Activated naive CD8-positive, alpha-beta T cell treated with anti-CD3 and anti-CD28 coated beads, Interleukin-2, amount 50 U/mL, for 24 hours (primary cell): ENCODE results near the gene CCNK.

Experiments used
- ATAC-seq: fragments of 150-1000 bp; cut with Tn5 transposase; one replicate; pipeline ENCODE4 v1.10.0; 2021
- DNase-seq: peaks from one replicate; pipeline ENCODE4 v3.0.0; 2021
- H3K27ac Mint-ChIP-seq: one replicate; pipeline ENCODE4 v1.8.0; 2021; ENCODE audit warnings: mild to moderate bottlenecking, mixed read lengths
- H3K27me3 Mint-ChIP-seq: one replicate; pipeline ENCODE4 v1.8.0; 2021; ENCODE audit warnings: mixed read lengths
- H3K36me3 Mint-ChIP-seq: one replicate; pipeline ENCODE4 v1.8.0; 2021; ENCODE audit warnings: low read depth, mixed read lengths
- H3K4me1 Mint-ChIP-seq: one replicate; pipeline ENCODE4 v1.8.0; 2021; ENCODE audit warnings: mixed read lengths
- H3K4me3 Mint-ChIP-seq: one replicate; pipeline ENCODE4 v1.8.0; 2021; ENCODE audit warnings: mild to moderate bottlenecking, moderate library complexity, mixed read lengths
- H3K9me3 Mint-ChIP-seq: one replicate; pipeline ENCODE4 v1.8.0; 2021; ENCODE audit warnings: mixed read lengths

The CCNK gene

GRCh38 chr14:99540196-99541032, 59.2 kb downstream of the CCNK start:
- Mint-ChIP-seq H3K36me3 (no peaks in the 10 kb centered on the region), H3K27ac (no peak overlapping the region), H3K9me3 (no peaks in the 10 kb centered on the region), H3K4me1 (peaks cover 5% of the 10 kb centered on the region), H3K27me3 (no peaks in the 10 kb centered on the region), H3K4me3 (no peak overlapping the region)
- ATAC-seq (no peak), DNase-seq (no peak)

GRCh38 chr14:99541211-99541610, 60.0 kb downstream of the CCNK start:
- Mint-ChIP-seq H3K4me3 (no peak overlapping the region), H3K9me3 (no peaks in the 10 kb centered on the region), H3K4me1 (peaks cover 5% of the 10 kb centered on the region), H3K27ac (no peak overlapping the region), H3K36me3 (no peaks in the 10 kb centered on the region), H3K27me3 (no peaks in the 10 kb centered on the region)
- no peak for ATAC-seq
- no peak for DNase-seq

- H3K9me3 Mint-ChIP-seq: no peaks in the 10 kb centered on the region
- H3K4me3 Mint-ChIP-seq: no peak overlapping the region
- H3K27ac Mint-ChIP-seq: no peak overlapping the region
- no peaks in the 10 kb centered on the region for H3K27me3 Mint-ChIP-seq
- ATAC-seq: peak; percentile 53
- H3K4me1 Mint-ChIP-seq: peaks cover 5% of the 10 kb centered on the region
- no peak for DNase-seq
- no peaks in the 10 kb centered on the region for H3K36me3 Mint-ChIP-seq
Measured at GRCh38 chr14:99541677-99542470, 60.7 kb downstream of the CCNK start.

DNA sequence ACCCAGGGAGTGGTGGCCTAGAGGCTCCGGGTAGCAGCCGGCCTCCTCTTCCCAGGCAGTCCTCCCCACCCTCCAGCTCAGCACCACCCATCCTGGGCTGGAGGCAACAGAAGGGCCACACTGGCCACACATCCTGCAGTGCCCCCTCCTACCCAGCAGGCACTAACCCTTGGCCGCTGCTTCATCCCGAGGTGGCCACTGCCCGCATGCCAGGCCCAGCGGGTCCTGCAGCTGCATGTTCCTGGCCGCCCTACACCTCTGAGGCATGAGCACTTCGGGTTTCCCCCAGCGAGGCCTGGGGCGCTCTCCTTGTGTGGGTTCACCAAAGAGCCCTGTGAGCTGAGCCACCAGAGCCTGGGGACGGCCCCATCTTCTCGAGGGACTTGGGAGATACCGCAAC, 61.4 kb downstream of the CCNK start:
- Mint-ChIP-seq H3K27me3 (no peaks in the 10 kb centered on the region), H3K27ac (no peak overlapping the region), H3K36me3 (no peaks in the 10 kb centered on the region), H3K4me3 (no peak overlapping the region), H3K9me3 (no peaks in the 10 kb centered on the region), H3K4me1 (peaks cover 5% of the 10 kb centered on the region)
- no peak for ATAC-seq
- DNase-seq: no peak

GRCh38 chr14:99543370-99543769, 62.2 kb downstream of the CCNK start:
- Mint-ChIP-seq H3K4me3 (no peak overlapping the region), H3K4me1 (peaks cover 5% of the 10 kb centered on the region), H3K9me3 (no peaks in the 10 kb centered on the region), H3K36me3 (no peaks in the 10 kb centered on the region), H3K27me3 (no peaks in the 10 kb centered on the region), H3K27ac (no peak overlapping the region)
- ATAC-seq: no peak
- no peak for DNase-seq

DNA sequence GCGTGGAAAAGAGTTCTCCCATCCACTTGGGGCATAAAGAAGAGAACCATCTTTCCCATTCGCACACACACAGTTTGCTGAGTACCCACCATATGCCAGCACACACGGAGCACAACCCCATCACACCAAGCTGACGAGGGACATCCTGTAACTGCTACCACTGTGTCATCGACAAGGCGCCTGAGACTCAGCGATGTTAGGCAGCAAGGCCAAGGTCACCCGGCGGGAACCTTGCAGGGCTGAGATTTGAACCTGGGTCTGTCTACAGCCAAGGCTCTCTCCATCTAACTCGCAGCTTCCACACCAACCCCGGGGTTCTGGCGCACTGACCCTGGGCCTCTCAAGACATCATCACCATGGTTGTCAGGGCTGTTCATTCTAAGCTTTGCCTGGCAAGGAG, 62.8 kb downstream of the CCNK start:
- Mint-ChIP-seq H3K4me1 (peaks cover 5% of the 10 kb centered on the region), H3K36me3 (no peaks in the 10 kb centered on the region), H3K4me3 (no peak overlapping the region), H3K27ac (no peak overlapping the region), H3K9me3 (no peaks in the 10 kb centered on the region), H3K27me3 (no peaks in the 10 kb centered on the region)
- DNase-seq (no peak), ATAC-seq (no peak)

DNA sequence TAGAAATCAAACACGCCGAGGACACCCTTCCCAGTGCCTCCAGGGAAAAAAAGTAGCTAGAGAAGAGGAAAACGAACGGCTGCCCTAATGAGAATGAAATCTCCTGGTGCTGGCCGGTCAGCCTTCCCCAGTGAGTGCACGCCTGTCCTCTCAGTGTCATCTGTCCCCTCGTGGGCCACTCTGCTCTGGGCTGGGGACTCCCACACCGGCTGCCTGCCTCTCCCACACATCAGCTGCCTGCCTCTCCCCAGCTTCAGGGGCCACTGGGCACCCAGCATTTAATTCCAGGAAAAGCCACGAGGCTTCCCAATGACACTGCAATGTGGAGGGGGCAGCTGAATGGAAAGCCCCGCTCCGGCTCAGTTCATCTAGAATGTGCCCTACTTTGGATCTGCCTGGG, 63.8 kb downstream of the CCNK start:
- no peak overlapping the region for H3K27ac Mint-ChIP-seq
- no peaks in the 10 kb centered on the region for H3K27me3 Mint-ChIP-seq
- no peak overlapping the region for H3K4me3 Mint-ChIP-seq
- DNase-seq: no peak
- peaks cover 5% of the 10 kb centered on the region for H3K4me1 Mint-ChIP-seq
- H3K9me3 Mint-ChIP-seq: no peaks in the 10 kb centered on the region
- no peak for ATAC-seq
- no peaks in the 10 kb centered on the region for H3K36me3 Mint-ChIP-seq

DNA sequence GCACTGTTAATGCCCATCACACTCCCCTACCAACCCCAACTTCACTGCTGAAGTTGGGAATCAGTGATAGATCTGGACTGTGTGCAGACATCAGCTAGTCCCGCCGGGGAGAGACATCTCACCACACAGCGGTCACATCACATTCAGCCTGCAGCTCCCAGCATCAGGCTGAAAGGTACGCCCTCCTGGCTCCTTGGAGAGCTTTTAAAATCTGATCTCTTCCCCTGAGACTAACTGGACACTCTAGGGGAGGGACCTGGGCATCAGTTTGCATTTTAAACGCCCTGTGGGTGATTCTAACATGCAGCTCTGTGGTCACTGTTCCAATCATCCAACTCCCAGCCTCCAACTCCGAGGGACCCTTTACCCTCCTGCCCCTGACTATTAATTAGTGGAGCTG, 64.4 kb downstream of the CCNK start:
- Mint-ChIP-seq H3K36me3 (no peaks in the 10 kb centered on the region), H3K27me3 (no peaks in the 10 kb centered on the region), H3K4me1 (peaks cover 5% of the 10 kb centered on the region), H3K9me3 (no peaks in the 10 kb centered on the region), H3K27ac (no peak overlapping the region), H3K4me3 (no peak overlapping the region)
- ATAC-seq: no peak
- DNase-seq: no peak

GRCh38 chr14:99546234-99546879, 65.1 kb downstream of the CCNK start:
- Mint-ChIP-seq H3K4me1 (peaks cover 2% of the 10 kb centered on the region), H3K36me3 (no peaks in the 10 kb centered on the region), H3K9me3 (no peaks in the 10 kb centered on the region), H3K27ac (no peak overlapping the region), H3K27me3 (no peaks in the 10 kb centered on the region), H3K4me3 (no peak overlapping the region)
- ATAC-seq (no peak), DNase-seq (no peak)

GRCh38 chr14:99548255-99548654, 67.0 kb downstream of the CCNK start:
- H3K9me3 Mint-ChIP-seq: no peaks in the 10 kb centered on the region
- no peaks in the 10 kb centered on the region for H3K27me3 Mint-ChIP-seq
- ATAC-seq (no peak), DNase-seq (no peak)
- no peaks in the 10 kb centered on the region for H3K36me3 Mint-ChIP-seq
- no peaks in the 10 kb centered on the region for H3K4me1 Mint-ChIP-seq
- H3K27ac Mint-ChIP-seq: no peak overlapping the region
- no peak overlapping the region for H3K4me3 Mint-ChIP-seq

DNA sequence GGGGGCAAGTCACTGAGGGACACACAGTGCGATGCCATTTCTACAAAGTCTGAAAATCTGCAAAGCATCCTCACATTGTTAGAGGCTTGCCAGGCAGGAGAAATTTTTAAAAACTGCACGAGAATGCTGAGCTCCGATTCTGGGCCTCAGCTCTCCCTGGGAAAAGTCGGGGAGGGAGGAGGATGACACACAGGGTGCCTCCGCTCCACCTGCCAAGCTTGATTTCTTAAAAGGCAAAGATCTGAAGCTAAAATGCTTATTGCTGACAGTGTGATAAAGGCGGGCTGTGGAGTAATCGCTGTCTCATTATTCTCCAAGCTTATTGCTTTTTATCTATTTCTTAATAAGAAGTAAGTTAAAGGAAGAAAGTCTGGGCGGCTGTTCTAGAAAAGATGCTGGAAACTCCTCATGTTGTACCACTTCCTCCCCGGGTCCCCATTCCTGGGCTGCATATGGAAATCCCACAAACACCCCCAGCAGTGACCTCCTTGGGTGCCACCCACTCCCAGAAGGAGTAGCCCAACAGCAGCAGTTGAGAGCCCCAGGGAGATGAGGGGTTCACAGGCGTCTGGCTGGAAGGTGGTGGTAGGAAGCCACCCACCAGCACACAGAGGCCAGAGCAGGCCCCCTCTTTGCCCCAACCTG, 67.8 kb downstream of the CCNK start:
- Mint-ChIP-seq H3K4me1 (no peaks in the 10 kb centered on the region), H3K36me3 (no peaks in the 10 kb centered on the region), H3K9me3 (no peaks in the 10 kb centered on the region), H3K4me3 (no peak overlapping the region), H3K27me3 (no peaks in the 10 kb centered on the region), H3K27ac (no peak overlapping the region)
- ATAC-seq (no peak), DNase-seq (no peak)

- H3K4me1 Mint-ChIP-seq: no peaks in the 10 kb centered on the region
- ATAC-seq (no peak), DNase-seq (no peak)
- no peaks in the 10 kb centered on the region for H3K27me3 Mint-ChIP-seq
- no peak overlapping the region for H3K27ac Mint-ChIP-seq
- H3K9me3 Mint-ChIP-seq: no peaks in the 10 kb centered on the region
- H3K4me3 Mint-ChIP-seq: no peak overlapping the region
- no peaks in the 10 kb centered on the region for H3K36me3 Mint-ChIP-seq
Measured at GRCh38 chr14:99549684-99550083, 68.5 kb downstream of the CCNK start.

- Mint-ChIP-seq H3K27ac (no peak overlapping the region), H3K27me3 (no peaks in the 10 kb centered on the region), H3K36me3 (no peaks in the 10 kb centered on the region), H3K9me3 (no peaks in the 10 kb centered on the region), H3K4me1 (no peaks in the 10 kb centered on the region), H3K4me3 (no peak overlapping the region)
- no peak for DNase-seq
- ATAC-seq: peak; percentile 25
Measured at GRCh38 chr14:99550387-99550992, 69.3 kb downstream of the CCNK start.
